Activated naive CD4-positive, alpha-beta T cell treated with anti-CD3 and anti-CD28 coated beads, Interleukin-2, amount 50 U/mL, for 72 hours (primary cell): ENCODE data around the gene PHLDB2. TPM values are rescaled to one million over a fixed set of nuclear protein-coding genes. Genes with fewer than 3 reads are reported as not detected.

ENCODE experiments used
- ATAC-seq, 2 donors: fragments of 150-1000 bp; cut with Tn5 transposase; 2 replicates each; pipeline ENCODE4 v1.10.0; 2021; ENCODE audit warnings: mild to moderate bottlenecking in 2 of 2, moderate library complexity in 2 of 2
- DNase-seq, 2 donors: peaks; one replicate each; pipeline ENCODE4 v3.0.0; 2021 to 2022; ENCODE audit warnings: low spot score in 2 of 2
- H3K27ac Mint-ChIP-seq, 2 donors: one replicate each; pipeline ENCODE4 v1.8.0; 2022; ENCODE audit warnings: mild to moderate bottlenecking in 2 of 2, mixed read lengths in 2 of 2
- H3K36me3 Mint-ChIP-seq, 2 donors: one replicate each; pipeline ENCODE4 v1.8.0; 2022; ENCODE audit warnings: mixed read lengths in 2 of 2
- H3K9me3 Mint-ChIP-seq, 2 donors: one replicate each; pipeline ENCODE4 v1.8.0; 2022; ENCODE audit warnings: mixed read lengths in 2 of 2
- total RNA-seq, 2 donors: library from RNA; stranded (reverse); gene quantifications; one replicate each; pipeline ENCODE4 v1.2.3, GENCODE V29; 2022

PHLDB2 gene
- total RNA-seq, 2 donors from 2014 or later: 1.9 to 2.1 TPM

- ATAC-seq (peak in 1 of 2 donors; percentile 13), DNase-seq (no peak)
- peak overlapping the region in 1 of 2 donors; percentile 18 for H3K27ac Mint-ChIP-seq
- H3K9me3 Mint-ChIP-seq: no peaks in the 10 kb centered on the region
- no peaks in the 10 kb centered on the region for H3K36me3 Mint-ChIP-seq
Observed at GRCh38 chr3:111902534-111902933, 43.5 kb downstream of the PHLDB2 start.

GRCh38 chr3:111903067-111903511 lies 44.0 kb downstream of the PHLDB2 start:
- peak in 1 of 2 donors; percentile 3 for DNase-seq
- peak; percentile 39 to 90 for ATAC-seq

GRCh38 chr3:111904376-111905241 lies 45.5 kb downstream of the PHLDB2 start:
- ATAC-seq (no peak), DNase-seq (no peak)
- Mint-ChIP-seq H3K36me3 (no peaks in the 10 kb centered on the region), H3K27ac (no peak overlapping the region), H3K9me3 (no peaks in the 10 kb centered on the region)

More at GRCh38 chr3:111903067-111903511, 44.0 kb downstream of the PHLDB2 start:
- Mint-ChIP-seq H3K9me3 (no peaks in the 10 kb centered on the region), H3K27ac (peak overlapping the region in 1 of 2 donors; percentile 18), H3K36me3 (no peaks in the 10 kb centered on the region)

- no peak for ATAC-seq
- H3K27ac Mint-ChIP-seq: no peak overlapping the region
- H3K9me3 Mint-ChIP-seq: no peaks in the 10 kb centered on the region
- no peak for DNase-seq
- H3K36me3 Mint-ChIP-seq: no peaks in the 10 kb centered on the region
Observed at GRCh38 chr3:111906656-111907055, 47.6 kb downstream of the PHLDB2 start.

- Mint-ChIP-seq H3K9me3 (no peaks in the 10 kb centered on the region), H3K27ac (no peak overlapping the region), H3K36me3 (no peaks in the 10 kb centered on the region)
- DNase-seq: no peak
- no peak for ATAC-seq
Observed at GRCh38 chr3:111907151-111907550, 48.1 kb downstream of the PHLDB2 start.

- Mint-ChIP-seq H3K9me3 (no peaks in the 10 kb centered on the region), H3K36me3 (no peaks in the 10 kb centered on the region), H3K27ac (no peak overlapping the region)
- ATAC-seq (no peak), DNase-seq (no peak)
Observed at GRCh38 chr3:111910806-111911205, 51.7 kb downstream of the PHLDB2 start.

- ATAC-seq: no peak
- H3K27ac Mint-ChIP-seq: no peak overlapping the region
- no peak for DNase-seq
- H3K36me3 Mint-ChIP-seq: no peaks in the 10 kb centered on the region
- no peaks in the 10 kb centered on the region for H3K9me3 Mint-ChIP-seq
Observed at GRCh38 chr3:111911446-111911845, 52.4 kb downstream of the PHLDB2 start.

GRCh38 chr3:111913163-111913763 lies 54.2 kb downstream of the PHLDB2 start:
- ATAC-seq: no peak
- Mint-ChIP-seq H3K27ac (no peak overlapping the region), H3K36me3 (no peaks in the 10 kb centered on the region), H3K9me3 (no peaks in the 10 kb centered on the region)
- no peak for DNase-seq

GRCh38 chr3:111915905-111916304 lies 56.8 kb downstream of the PHLDB2 start:
- DNase-seq: no peak
- Mint-ChIP-seq H3K36me3 (no peaks in the 10 kb centered on the region), H3K9me3 (no peaks in the 10 kb centered on the region), H3K27ac (no peak overlapping the region)
- ATAC-seq: no peak

GRCh38 chr3:111917300-111917699 lies 58.2 kb downstream of the PHLDB2 start:
- Mint-ChIP-seq H3K36me3 (no peaks in the 10 kb centered on the region), H3K27ac (no peak overlapping the region)
- no peak for DNase-seq

GRCh38 chr3:111919370-111920065 lies 60.5 kb downstream of the PHLDB2 start:
- DNase-seq (no peak), ATAC-seq (no peak)
- H3K9me3 Mint-ChIP-seq: peaks cover 0 to 5% of the 10 kb centered on the region in 2 donors
- no peaks in the 10 kb centered on the region for H3K36me3 Mint-ChIP-seq
- H3K27ac Mint-ChIP-seq: no peak overlapping the region

More at GRCh38 chr3:111917300-111917699, 58.2 kb downstream of the PHLDB2 start:
- no peaks in the 10 kb centered on the region for H3K9me3 Mint-ChIP-seq
- ATAC-seq: no peak

GRCh38 chr3:111921181-111921580 lies 62.1 kb downstream of the PHLDB2 start:
- Mint-ChIP-seq H3K9me3 (peaks cover 0 to 5% of the 10 kb centered on the region in 2 donors), H3K36me3 (no peaks in the 10 kb centered on the region), H3K27ac (no peak overlapping the region)
- no peak for DNase-seq
- ATAC-seq: no peak

- Mint-ChIP-seq H3K36me3 (no peaks in the 10 kb centered on the region), H3K27ac (peak overlapping the region in 1 of 2 donors; percentile 47), H3K9me3 (peaks cover 0 to 5% of the 10 kb centered on the region in 2 donors)
- no peak for DNase-seq
- no peak for ATAC-seq
Observed at GRCh38 chr3:111923095-111923771, 64.2 kb downstream of the PHLDB2 start.

GRCh38 chr3:111923806-111924205 lies 64.7 kb downstream of the PHLDB2 start:
- Mint-ChIP-seq H3K36me3 (no peaks in the 10 kb centered on the region), H3K27ac (peak overlapping the region in 1 of 2 donors; percentile 47), H3K9me3 (peaks cover 0 to 5% of the 10 kb centered on the region in 2 donors)
- DNase-seq: no peak
- ATAC-seq: no peak

- H3K36me3 Mint-ChIP-seq: no peaks in the 10 kb centered on the region
- no peak overlapping the region for H3K27ac Mint-ChIP-seq
- peaks cover 0 to 5% of the 10 kb centered on the region in 2 donors for H3K9me3 Mint-ChIP-seq
- DNase-seq: no peak
- no peak for ATAC-seq
Observed at GRCh38 chr3:111924283-111924682, 65.2 kb downstream of the PHLDB2 start.

- DNase-seq (no peak), ATAC-seq (no peak)
- no peaks in the 10 kb centered on the region for H3K36me3 Mint-ChIP-seq
- no peak overlapping the region for H3K27ac Mint-ChIP-seq
- H3K9me3 Mint-ChIP-seq: peaks cover 0 to 5% of the 10 kb centered on the region in 2 donors
Observed at GRCh38 chr3:111926266-111926676, 67.2 kb downstream of the PHLDB2 start.
